ENCODE results near the gene OSBP2.

The OSBP2 gene

GRCh38 chr22:30876915-30877553 is 182.4 kb downstream of the OSBP2 start:
- TF ChIP-seq CTCF (IDR thresholded peaks at IDR 0.05; ENCODE audit: low read length) (no peak), EZH2 (IDR thresholded peaks at IDR 0.05; ENCODE audit: borderline replicate concordance, low read length) (no peak)
- H3F3A ChIP-seq (ENCODE audit: insufficient read depth, low read length) = no peaks in the 10 kb centered on the region
- no peak overlapping the region for H3K9ac ChIP-seq (ENCODE audit: low read length)
- H3K4me1 ChIP-seq (ENCODE audit: insufficient read depth, low read length, severe bottlenecking) = no peaks in the 10 kb centered on the region
- peaks cover 3% of the 10 kb centered on the region for H3K27me3 ChIP-seq (ENCODE audit: insufficient read depth, low read length)
- H3K4me3 ChIP-seq (ENCODE audit: low read depth, low read length, poor library complexity, severe bottlenecking) = no peak overlapping the region
- H3K4me2 ChIP-seq (ENCODE audit: low read length) = no peak overlapping the region
- no peaks in the 10 kb centered on the region for H3K79me2 ChIP-seq (ENCODE audit: insufficient read depth, low read length)
- H2AFZ ChIP-seq (ENCODE audit: low read length) = no peak overlapping the region
- no peak overlapping the region for H3K27ac ChIP-seq (ENCODE audit: low read depth, low read length, poor library complexity, severe bottlenecking)
- H3K9me3 ChIP-seq (ENCODE audit: low read length) = no peaks in the 10 kb centered on the region
- H3K9me2 ChIP-seq (ENCODE audit: low read depth, low read length) = no peaks in the 10 kb centered on the region
- H3K36me3 ChIP-seq (ENCODE audit: insufficient read depth, low read length) = no peaks in the 10 kb centered on the region
- no peaks in the 10 kb centered on the region for H4K20me1 ChIP-seq (ENCODE audit: insufficient read depth, low read length)

- Histone ChIP-seq H3F3A (ENCODE audit: insufficient read depth, low read length) (no peaks in the 10 kb centered on the region), H3K4me1 (ENCODE audit: insufficient read depth, low read length, severe bottlenecking) (no peaks in the 10 kb centered on the region), H3K27ac (ENCODE audit: low read depth, low read length, poor library complexity, severe bottlenecking) (no peak overlapping the region), H4K20me1 (ENCODE audit: insufficient read depth, low read length) (no peaks in the 10 kb centered on the region), H3K79me2 (ENCODE audit: insufficient read depth, low read length) (no peaks in the 10 kb centered on the region), H3K27me3 (ENCODE audit: insufficient read depth, low read length) (peaks cover 3% of the 10 kb centered on the region; the same call in 1 of the 2 replicates), H3K4me3 (ENCODE audit: low read depth, low read length, poor library complexity, severe bottlenecking) (no peak overlapping the region), H3K9me2 (ENCODE audit: low read depth, low read length) (no peaks in the 10 kb centered on the region), H3K36me3 (ENCODE audit: insufficient read depth, low read length) (no peaks in the 10 kb centered on the region), H3K9ac (ENCODE audit: low read length) (no peak overlapping the region), H2AFZ (ENCODE audit: low read length) (no peak overlapping the region), H3K9me3 (ENCODE audit: low read length) (no peaks in the 10 kb centered on the region), H3K4me2 (ENCODE audit: low read length) (no peak overlapping the region)
- no peak for TF ChIP-seq EZH2 (IDR thresholded peaks at IDR 0.05; ENCODE audit: borderline replicate concordance, low read length)
- TF ChIP-seq CTCF (IDR thresholded peaks at IDR 0.05; ENCODE audit: low read length) = no peak
These were observed 183.2 kb downstream of the OSBP2 start for GRCh38 chr22:30877662-30878515.

- Histone ChIP-seq H3K4me1 (ENCODE audit: insufficient read depth, low read length, severe bottlenecking) (no peaks in the 10 kb centered on the region), H3K27ac (ENCODE audit: low read depth, low read length, poor library complexity, severe bottlenecking) (no peak overlapping the region), H3K9me2 (ENCODE audit: low read depth, low read length) (no peaks in the 10 kb centered on the region), H3K27me3 (ENCODE audit: insufficient read depth, low read length) (peaks cover 3% of the 10 kb centered on the region; the same call in 1 of the 2 replicates), H3K9ac (ENCODE audit: low read length) (no peak overlapping the region), H3K79me2 (ENCODE audit: insufficient read depth, low read length) (no peaks in the 10 kb centered on the region), H3K9me3 (ENCODE audit: low read length) (no peaks in the 10 kb centered on the region), H2AFZ (ENCODE audit: low read length) (no peak overlapping the region), H4K20me1 (ENCODE audit: insufficient read depth, low read length) (no peaks in the 10 kb centered on the region), H3K4me2 (ENCODE audit: low read length) (no peak overlapping the region), H3K36me3 (ENCODE audit: insufficient read depth, low read length) (no peaks in the 10 kb centered on the region), H3K4me3 (ENCODE audit: low read depth, low read length, poor library complexity, severe bottlenecking) (no peak overlapping the region), H3F3A (ENCODE audit: insufficient read depth, low read length) (no peaks in the 10 kb centered on the region)
- TF ChIP-seq CTCF (IDR thresholded peaks at IDR 0.05; ENCODE audit: low read length) (no peak), EZH2 (IDR thresholded peaks at IDR 0.05; ENCODE audit: borderline replicate concordance, low read length) (no peak)
These were observed 184.1 kb downstream of the OSBP2 start for GRCh38 chr22:30878516-30879414.

All from OCI-LY1 (cell line).